Mesenchymal stem cell (in vitro differentiated cells and primary cell): ENCODE measurements around the gene DPF3.

Source experiments
- DNase-seq: peaks from one replicate; pipeline ENCODE4 v3.0.0-alpha.2; 2013
- H2AFZ ChIP-seq: one replicate; pipeline ENCODE4 v1.6.1; 2013; ENCODE audit warnings: low read depth, mild to moderate bottlenecking, control low read depth, inconsistent platforms, low read length, moderate library complexity
- H2AK5ac ChIP-seq: 2 replicates; pipeline ENCODE4 v1.6.1; 2013; ENCODE audit warnings: low read length, moderate library complexity, mild to moderate bottlenecking, inconsistent platforms; ENCODE audit not compliant: severe bottlenecking
- H2BK120ac ChIP-seq: one replicate; pipeline ENCODE4 v1.6.1; 2013; ENCODE audit warnings: low read depth, mild to moderate bottlenecking, inconsistent platforms, low read length, moderate library complexity
- H2BK12ac ChIP-seq, 2 experiments: one replicate each; pipeline ENCODE4 v1.6.1; 2013; ENCODE audit warnings: inconsistent platforms in 2 of 2, low read length in 2 of 2, mild to moderate bottlenecking in 2 of 2, moderate library complexity in 2 of 2, control low read depth in 1 of 2
- H2BK15ac ChIP-seq: one replicate; pipeline ENCODE4 v1.6.1; 2013; ENCODE audit warnings: mild to moderate bottlenecking, low read depth, inconsistent platforms; ENCODE audit not compliant: poor library complexity, severe bottlenecking
- H2BK5ac ChIP-seq: 2 replicates; pipeline ENCODE4 v1.6.1; 2013; ENCODE audit warnings: low read depth, mild to moderate bottlenecking, low read length, control low read depth, inconsistent platforms; ENCODE audit not compliant: poor library complexity, severe bottlenecking
- H3K14ac ChIP-seq, 2 experiments: one replicate each; pipeline ENCODE4 v1.6.1; 2013; ENCODE audit warnings: inconsistent platforms in 2 of 2, low read length in 2 of 2, control low read depth in 1 of 2, mild to moderate bottlenecking in 1 of 2, moderate library complexity in 1 of 2
- H3K18ac ChIP-seq, 2 experiments: one replicate each; pipeline ENCODE4 v1.6.1; 2013; ENCODE audit warnings: inconsistent platforms in 2 of 2, low read length in 2 of 2, control low read depth in 1 of 2, low read depth in 1 of 2, mild to moderate bottlenecking in 1 of 2
- H3K23ac ChIP-seq, 2 experiments: one replicate each; pipeline ENCODE4 v1.6.1; 2013; ENCODE audit warnings: inconsistent platforms in 2 of 2, low read length in 2 of 2, mild to moderate bottlenecking in 2 of 2, moderate library complexity in 2 of 2, control low read depth in 1 of 2
- H3K27ac ChIP-seq: 2 replicates; pipeline ENCODE4 v1.5.1; 2013; ENCODE audit warnings: mild to moderate bottlenecking, moderate library complexity, low read length, control low read depth, inconsistent platforms; ENCODE audit not compliant: poor library complexity, severe bottlenecking
- H3K27me3 ChIP-seq, 2 experiments: 2 replicates each; pipeline versions ENCODE4 v1.6.1 to v1.7.0; 2013; ENCODE audit warnings: low read length in 2 of 2, mild to moderate bottlenecking in 2 of 2, moderate library complexity in 2 of 2, control low read depth in 1 of 2, inconsistent platforms in 1 of 2; ENCODE audit not compliant: control insufficient read depth in 1 of 2, insufficient read depth in 1 of 2
- H3K36me3 ChIP-seq, 2 experiments: 2 replicates each; pipeline versions ENCODE4 v1.6.1 to v1.7.0; 2013; ENCODE audit warnings: low read length in 2 of 2, control low read depth in 1 of 2, inconsistent platforms in 1 of 2, low read depth in 1 of 2, mild to moderate bottlenecking in 1 of 2; ENCODE audit not compliant: insufficient read depth in 2 of 2, control insufficient read depth in 1 of 2
- H3K4ac ChIP-seq, 2 experiments: one replicate each; pipeline ENCODE4 v1.6.1; 2013; ENCODE audit warnings: inconsistent platforms in 2 of 2, low read length in 2 of 2, mild to moderate bottlenecking in 2 of 2, moderate library complexity in 2 of 2, control low read depth in 1 of 2, low read depth in 1 of 2
- H3K4me1 ChIP-seq: 2 replicates; pipeline ENCODE4 v1.6.1; 2013; ENCODE audit warnings: low read depth, low read length, control low read depth; ENCODE audit not compliant: control insufficient read depth, insufficient read depth
- H3K4me2 ChIP-seq: 2 replicates; pipeline ENCODE4 v1.6.1; 2013; ENCODE audit warnings: low read length, mild to moderate bottlenecking, inconsistent platforms; ENCODE audit not compliant: poor library complexity, severe bottlenecking
- H3K4me3 ChIP-seq, 2 experiments: 2 replicates each; pipeline versions ENCODE4 v1.5.1 to v1.7.0; 2013; ENCODE audit warnings: low read length in 2 of 2, mild to moderate bottlenecking in 2 of 2, control low read depth in 1 of 2, low read depth in 1 of 2; ENCODE audit not compliant: insufficient read depth in 1 of 2
- H3K79me1 ChIP-seq: replicated peaks from 2 replicates; pipeline ENCODE4 v1.6.1; 2013; ENCODE audit warnings: mild to moderate bottlenecking, control low read depth, low read length, inconsistent platforms; ENCODE audit not compliant: poor library complexity, severe bottlenecking
- H3K9ac ChIP-seq: 2 replicates; pipeline ENCODE4 v1.7.0; 2013; ENCODE audit warnings: mild to moderate bottlenecking, low read length, moderate library complexity
- H3K9me3 ChIP-seq: 2 replicates; pipeline ENCODE4 v1.7.0; 2013; ENCODE audit warnings: mild to moderate bottlenecking, low read length; ENCODE audit not compliant: control insufficient read depth
- H4K8ac ChIP-seq: one replicate; pipeline ENCODE4 v1.6.1; 2013; ENCODE audit warnings: inconsistent platforms, mild to moderate bottlenecking, low read length, moderate library complexity
- H4K91ac ChIP-seq: one replicate; pipeline ENCODE4 v1.6.1; 2013; ENCODE audit warnings: mild to moderate bottlenecking, low read length, inconsistent platforms
- WGBS: methylation state at CpG from one replicate; pipeline ENCODE4 v1.1.7; 2013; ENCODE audit warnings: mixed read lengths; 5-methylcytosine and 5-hydroxymethylcytosine counted together

DPF3 gene

GRCh38 chr14:72815430-72815829 lies 78.5 kb downstream of the DPF3 start:
- Histone ChIP-seq H3K27ac (no peak overlapping the region), H3K9me3 (peaks cover 7% of the 10 kb centered on the region), H3K4me3 (no peak overlapping the region), H3K36me3 (peaks cover 0 to 15% of the 10 kb centered on the region in 2 experiments), H2BK12ac (no peak overlapping the region), H2BK5ac (no peak overlapping the region), H3K4me1 (peaks cover 9% of the 10 kb centered on the region), H3K79me1 (peaks cover 36% of the 10 kb centered on the region), H3K4ac (no peak overlapping the region), H3K4me2 (no peak overlapping the region), H2AK5ac (no peak overlapping the region), H3K23ac (no peak overlapping the region), H3K18ac (no peak overlapping the region), H2BK120ac (no peak overlapping the region), H3K14ac (no peak overlapping the region), H3K27me3 (no peaks in the 10 kb centered on the region), H2BK15ac (no peak overlapping the region), H4K91ac (no peak overlapping the region), H2AFZ (no peak overlapping the region), H3K9ac (no peak overlapping the region), H4K8ac (no peak overlapping the region)
- 94% methylated on average over 4 of the region's 4 CpGs for WGBS
- DNase-seq, result no peak

- peaks cover 12% of the 10 kb centered on the region for H3K4me1 ChIP-seq
- H2BK12ac ChIP-seq, result peak overlapping the region in 1 of 2 experiments; percentile 11
- no peak overlapping the region for H2AK5ac ChIP-seq
- peak overlapping the region; percentile 54 for H2BK15ac ChIP-seq
- no peak overlapping the region for H3K14ac ChIP-seq
- H3K27me3 ChIP-seq, result no peaks in the 10 kb centered on the region
- no peak for DNase-seq
- H3K4me3 ChIP-seq, result no peak overlapping the region
- H3K4ac ChIP-seq, result no peak overlapping the region
- H3K4me2 ChIP-seq, result no peak overlapping the region
- H3K18ac ChIP-seq, result no peak overlapping the region
- H3K36me3 ChIP-seq, result peaks cover 0 to 24% of the 10 kb centered on the region in 2 experiments
- H4K8ac ChIP-seq, result no peak overlapping the region
- H4K91ac ChIP-seq, result no peak overlapping the region
- H2BK120ac ChIP-seq, result no peak overlapping the region
- H2AFZ ChIP-seq, result no peak overlapping the region
- H2BK5ac ChIP-seq, result no peak overlapping the region
- no peaks in the 10 kb centered on the region for H3K9me3 ChIP-seq
- 80% methylated on average over 17 of the region's 17 CpGs for WGBS
- H3K79me1 ChIP-seq, result peaks cover 47% of the 10 kb centered on the region
- H3K9ac ChIP-seq, result no peak overlapping the region
- H3K23ac ChIP-seq, result no peak overlapping the region
- no peak overlapping the region for H3K27ac ChIP-seq
Observed at GRCh38 chr14:72812292-72812851, 81.5 kb downstream of the DPF3 start.

GRCh38 chr14:72810201-72810600 lies 83.7 kb downstream of the DPF3 start:
- Histone ChIP-seq H2AFZ (no peak overlapping the region), H4K8ac (no peak overlapping the region), H3K27ac (no peak overlapping the region), H3K4me1 (peaks cover 12% of the 10 kb centered on the region), H3K18ac (no peak overlapping the region), H2BK120ac (no peak overlapping the region), H3K23ac (no peak overlapping the region), H2BK12ac (no peak overlapping the region), H3K14ac (no peak overlapping the region), H2BK15ac (no peak overlapping the region), H4K91ac (no peak overlapping the region), H3K27me3 (no peaks in the 10 kb centered on the region), H3K79me1 (peaks cover 49% of the 10 kb centered on the region), H3K4me2 (no peak overlapping the region), H3K4me3 (no peak overlapping the region), H3K9me3 (no peaks in the 10 kb centered on the region), H3K36me3 (peaks cover 0 to 21% of the 10 kb centered on the region in 2 experiments), H3K4ac (no peak overlapping the region), H2AK5ac (no peak overlapping the region), H3K9ac (no peak overlapping the region), H2BK5ac (no peak overlapping the region)
- 100% methylated on average over 7 of the region's 8 CpGs for WGBS
- no peak for DNase-seq

- H3K27me3 ChIP-seq, result no peaks in the 10 kb centered on the region
- no peaks in the 10 kb centered on the region for H3K9me3 ChIP-seq
- peaks cover 12% of the 10 kb centered on the region for H3K4me1 ChIP-seq
- no peak overlapping the region for H2BK15ac ChIP-seq
- H2BK120ac ChIP-seq, result no peak overlapping the region
- H2AFZ ChIP-seq, result no peak overlapping the region
- H4K8ac ChIP-seq, result no peak overlapping the region
- H3K18ac ChIP-seq, result no peak overlapping the region
- H2AK5ac ChIP-seq, result no peak overlapping the region
- H3K14ac ChIP-seq, result no peak overlapping the region
- no peak overlapping the region for H3K27ac ChIP-seq
- H4K91ac ChIP-seq, result peak overlapping the region; percentile 66
- no peak overlapping the region for H3K23ac ChIP-seq
- no peak for DNase-seq
- no peak overlapping the region for H2BK12ac ChIP-seq
- peaks cover 0 to 21% of the 10 kb centered on the region in 2 experiments for H3K36me3 ChIP-seq
- H3K79me1 ChIP-seq, result peaks cover 49% of the 10 kb centered on the region
- H3K9ac ChIP-seq, result no peak overlapping the region
- no peak overlapping the region for H2BK5ac ChIP-seq
- H3K4me2 ChIP-seq, result no peak overlapping the region
- no peak overlapping the region for H3K4ac ChIP-seq
- H3K4me3 ChIP-seq, result no peak overlapping the region
- WGBS, result 60% methylated on average over 3 of the region's 6 CpGs
Observed at GRCh38 chr14:72809063-72809462, 84.8 kb downstream of the DPF3 start.
